HG02610 (cell line): ENCODE results near the gene ELOVL6.

Experiments
- ATAC-seq: cut with Tn5 transposase; IDR thresholded peaks from one replicate; pipeline ENCODE4 v1.9.1; 2021; ENCODE audit warnings: mild to moderate bottlenecking, moderate library complexity; ENCODE audit not compliant: unreplicated experiment

ELOVL6 gene

DNA sequence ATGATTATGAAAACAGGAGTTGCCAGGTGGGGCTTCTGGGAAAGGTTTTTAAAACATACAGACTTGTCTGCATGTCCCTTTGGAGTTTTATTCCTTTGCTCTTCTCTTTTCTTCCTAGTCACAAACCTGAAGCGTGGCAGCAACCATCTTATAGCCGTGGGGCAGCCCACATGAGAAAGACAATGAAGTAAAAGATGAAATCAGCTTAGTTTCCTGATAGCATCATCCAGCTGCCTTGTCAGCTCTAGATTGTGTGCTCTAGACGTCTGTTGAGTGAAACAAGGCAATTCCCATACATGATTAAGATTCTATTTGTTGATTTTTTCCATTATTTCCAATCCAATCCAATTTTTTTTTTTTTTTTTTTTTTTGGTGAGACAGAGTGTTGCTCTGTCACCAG is 68.9 kb downstream of the ELOVL6 start:
- no peak for ATAC-seq

DNA sequence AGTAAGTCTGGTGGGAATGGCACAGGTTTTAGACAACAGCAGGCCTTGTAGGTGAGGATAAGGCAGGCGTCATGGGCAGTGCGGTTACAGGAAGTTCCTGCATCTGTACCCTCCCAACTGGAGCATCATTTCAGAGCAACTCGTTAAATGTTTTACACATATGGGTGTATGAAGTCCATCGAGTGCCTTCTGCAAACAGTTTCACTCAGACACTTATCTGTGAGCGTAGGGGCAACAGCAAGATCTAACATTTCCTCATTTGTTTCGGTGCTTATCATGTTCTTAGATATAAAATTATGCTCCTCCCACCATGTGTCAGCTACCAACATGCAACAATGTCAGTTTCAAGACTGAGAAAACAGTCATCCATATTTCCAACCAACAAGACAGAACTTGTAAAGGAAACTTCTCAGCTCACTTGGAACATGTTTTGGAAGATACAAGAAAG is 69.9 kb downstream of the ELOVL6 start:
- ATAC-seq: no peak

DNA sequence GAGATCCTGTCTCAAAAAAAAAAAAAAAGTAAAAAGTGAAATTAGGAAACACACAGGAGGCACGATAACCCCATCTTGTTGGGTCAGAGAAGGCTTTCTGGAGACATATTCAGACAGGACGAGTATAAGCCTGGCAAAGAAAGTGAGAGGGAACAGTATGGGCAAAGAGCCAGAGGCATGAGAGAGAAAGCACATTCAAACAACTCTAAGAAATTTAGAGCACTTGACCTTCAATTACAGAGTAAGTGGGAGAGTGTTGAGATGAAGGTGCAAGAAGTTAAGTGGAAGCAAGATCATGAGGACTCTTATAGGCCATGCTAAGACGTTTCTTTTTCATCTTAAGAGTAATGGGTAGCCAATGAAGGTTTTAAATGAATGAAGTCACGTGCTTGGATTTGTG is 70.4 kb downstream of the ELOVL6 start:
- ATAC-seq: no peak

DNA sequence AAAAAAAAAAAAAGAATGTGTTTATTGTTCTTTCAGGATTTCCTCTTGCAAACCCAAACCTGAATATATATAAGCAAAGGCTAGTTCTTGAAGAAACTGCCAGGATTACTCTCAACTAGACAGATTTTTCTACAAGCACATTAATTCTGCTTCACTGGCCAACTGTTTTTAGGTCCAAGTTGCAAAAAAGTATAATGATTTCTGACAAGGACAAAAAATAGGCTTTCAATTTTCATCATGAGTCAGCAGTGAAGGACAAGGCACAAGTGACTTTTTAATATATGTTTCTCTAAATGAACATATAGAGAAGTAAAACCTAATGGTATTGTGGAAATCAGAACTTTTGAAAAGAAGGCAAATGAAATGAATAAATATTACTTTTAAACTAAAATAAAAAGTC is 73.7 kb downstream of the ELOVL6 start:
- peak; percentile 79 for ATAC-seq

DNA sequence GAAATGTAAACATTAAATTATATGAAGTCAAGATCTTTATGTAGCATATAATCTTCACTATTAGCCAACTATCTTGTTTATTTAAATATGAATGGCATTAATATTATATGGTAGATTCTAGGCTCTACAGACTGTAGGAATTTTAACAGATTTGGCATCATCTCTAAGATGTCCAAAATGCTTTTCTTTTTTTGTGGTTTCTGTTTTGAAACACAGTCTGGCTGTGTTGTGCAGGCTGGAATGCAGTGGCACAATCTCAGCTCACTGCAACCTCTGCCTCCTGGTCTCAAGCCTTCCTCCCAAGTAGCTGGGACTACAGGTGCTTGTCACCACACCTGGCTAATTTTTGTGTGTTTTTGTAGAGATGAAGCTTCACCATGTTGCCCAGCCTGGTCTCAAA is 76.2 kb downstream of the ELOVL6 start:
- ATAC-seq: no peak

DNA sequence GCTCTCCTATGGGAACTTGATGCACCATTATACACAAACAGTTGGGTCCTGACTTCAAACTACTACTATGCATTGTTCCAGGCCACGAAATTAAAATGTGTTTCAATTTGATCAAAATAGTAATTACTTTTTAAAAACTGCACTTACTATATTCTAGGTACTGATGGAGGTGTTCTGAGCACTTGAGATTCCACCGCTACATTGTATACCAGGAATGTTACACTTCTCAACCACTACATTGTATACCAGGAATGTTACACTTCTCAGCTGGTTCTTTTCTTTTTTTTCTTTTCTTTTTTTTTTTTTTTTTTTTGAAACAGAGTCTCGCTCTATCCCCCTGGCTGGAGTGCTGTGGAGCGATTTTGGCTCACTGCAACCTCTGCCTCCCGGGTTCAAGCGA is 77.9 kb downstream of the ELOVL6 start:
- no peak for ATAC-seq

DNA sequence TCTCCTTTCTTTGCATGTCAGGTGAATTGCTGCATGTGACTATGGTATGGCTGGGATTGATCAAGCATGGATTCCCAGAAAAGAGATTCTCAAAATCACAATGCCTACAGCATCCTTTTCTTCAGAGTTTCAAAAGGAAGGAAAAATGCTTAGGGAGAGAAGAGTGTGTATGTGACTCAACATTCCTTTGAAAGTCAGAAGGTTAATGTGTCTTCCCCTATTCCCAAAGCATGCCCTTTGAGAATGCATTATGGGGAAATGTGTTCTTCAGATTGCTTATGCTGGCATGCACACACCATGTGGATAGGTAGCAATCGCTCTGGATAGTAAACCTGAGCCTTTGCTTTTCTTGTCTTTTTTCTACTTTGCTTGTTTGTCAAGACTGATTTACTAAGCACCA is 78.5 kb downstream of the ELOVL6 start:
- ATAC-seq: no peak

DNA sequence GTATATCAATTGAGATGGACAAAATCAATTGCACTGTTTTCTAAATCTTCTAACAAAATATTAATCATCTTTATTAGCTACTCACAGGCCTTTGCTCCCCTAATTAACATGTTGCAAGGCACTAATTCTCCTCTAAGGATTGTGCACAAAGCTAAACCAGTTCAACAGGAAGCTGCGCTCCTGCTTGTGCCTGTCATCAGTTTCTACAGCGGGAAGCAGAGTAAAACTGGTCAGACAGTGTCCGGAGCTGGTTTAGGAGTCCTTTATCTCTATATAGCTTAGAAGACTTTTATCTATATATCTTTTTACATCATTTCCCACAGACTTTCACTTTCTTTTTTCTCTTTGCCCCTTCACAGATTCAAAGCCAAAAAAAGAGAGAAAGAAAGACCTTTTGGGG is 79.1 kb downstream of the ELOVL6 start:
- ATAC-seq: peak; percentile 76

DNA sequence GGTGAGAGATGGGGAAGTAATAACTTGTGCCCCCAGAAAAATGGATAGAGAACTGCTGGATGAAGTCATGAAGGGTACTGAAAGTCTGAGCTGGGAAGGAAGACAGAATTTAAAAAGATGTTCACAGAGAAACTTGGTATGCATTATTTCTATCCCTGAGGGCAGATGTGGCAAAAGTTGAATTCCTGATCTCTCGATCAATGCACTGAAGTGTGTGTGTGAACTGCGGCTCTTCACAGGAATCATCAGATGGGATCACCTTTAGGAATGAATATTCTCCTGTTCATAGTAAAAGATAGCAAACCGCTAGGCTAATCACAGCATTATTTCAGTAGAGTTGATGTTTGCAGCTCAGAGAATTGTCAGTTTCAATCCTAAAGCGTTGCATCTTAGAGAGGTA is 86.4 kb downstream of the ELOVL6 start:
- no peak for ATAC-seq

DNA sequence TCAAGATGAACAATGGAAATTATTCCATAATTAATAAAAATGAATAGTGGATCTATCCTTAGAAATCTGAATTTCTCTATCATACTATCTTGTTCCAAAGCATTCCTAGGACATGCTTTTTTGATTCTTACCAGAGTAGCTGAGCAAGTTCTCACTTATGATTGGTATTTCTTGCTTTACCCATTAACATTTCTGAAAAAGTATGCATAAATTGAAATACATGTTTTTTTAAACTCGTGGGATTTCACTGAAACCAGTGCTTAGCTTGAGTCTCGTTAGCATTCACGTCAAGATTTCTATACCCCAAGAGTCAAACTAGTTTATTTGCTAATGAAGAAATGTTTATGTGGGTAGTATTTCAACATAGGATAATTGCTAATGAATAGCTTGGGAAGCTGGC is 89.0 kb downstream of the ELOVL6 start:
- ATAC-seq: no peak

DNA sequence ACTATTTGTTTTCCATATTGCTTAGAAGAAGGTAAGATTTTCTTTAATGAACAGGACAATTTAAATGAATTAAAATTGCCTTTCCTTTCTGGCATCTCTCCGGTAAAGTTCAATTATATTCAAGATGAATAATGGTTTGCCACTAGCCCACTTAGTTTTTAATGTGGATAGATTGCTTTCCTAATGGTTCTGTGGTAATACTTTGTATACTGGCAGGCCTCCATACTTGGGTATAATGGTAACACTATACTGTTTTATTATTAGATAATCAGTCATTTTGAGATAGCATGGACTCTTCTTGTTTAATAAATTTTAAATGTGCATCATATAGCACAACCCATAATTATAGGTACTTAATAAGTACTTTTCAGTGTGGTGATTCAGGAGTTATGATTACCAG is 89.5 kb downstream of the ELOVL6 start:
- ATAC-seq: no peak

DNA sequence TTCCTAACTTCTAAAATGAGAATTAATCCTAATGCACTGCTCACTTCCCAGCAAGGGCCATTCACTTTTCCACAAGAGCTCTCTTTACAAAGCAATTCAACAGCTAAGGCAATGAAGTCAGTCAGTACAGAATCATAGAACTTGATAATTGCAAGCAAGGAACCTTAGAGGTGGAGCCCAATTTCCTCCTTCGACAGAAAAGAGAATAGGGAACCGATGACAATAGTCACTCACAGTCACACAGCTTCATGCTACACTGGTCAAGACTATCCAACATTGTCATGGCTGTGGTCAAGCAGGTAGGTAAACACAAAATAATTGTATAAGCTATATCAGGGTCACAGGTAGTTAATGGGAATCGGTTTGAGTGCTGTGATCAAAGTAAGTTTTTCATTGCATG is 90.0 kb downstream of the ELOVL6 start:
- peak; percentile 91 for ATAC-seq

DNA sequence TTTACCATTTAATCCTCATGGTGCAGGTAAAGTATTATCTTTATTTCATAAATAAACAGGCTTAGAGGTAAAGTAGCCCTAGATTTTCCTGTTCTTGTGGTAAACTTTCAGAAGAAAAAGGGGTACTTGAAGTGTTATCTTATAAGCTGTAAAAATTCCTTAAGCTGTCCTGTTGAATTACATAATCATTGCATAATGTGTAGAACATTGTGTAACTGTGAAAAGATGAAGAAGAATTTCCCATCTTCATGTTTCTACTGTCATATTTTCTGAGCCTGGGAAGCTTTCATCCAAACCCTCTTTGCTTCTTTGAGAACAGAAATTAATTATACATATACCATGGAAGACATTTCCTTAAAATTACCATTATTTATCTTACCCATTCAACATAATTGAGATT is 90.5 kb downstream of the ELOVL6 start:
- no peak for ATAC-seq

DNA sequence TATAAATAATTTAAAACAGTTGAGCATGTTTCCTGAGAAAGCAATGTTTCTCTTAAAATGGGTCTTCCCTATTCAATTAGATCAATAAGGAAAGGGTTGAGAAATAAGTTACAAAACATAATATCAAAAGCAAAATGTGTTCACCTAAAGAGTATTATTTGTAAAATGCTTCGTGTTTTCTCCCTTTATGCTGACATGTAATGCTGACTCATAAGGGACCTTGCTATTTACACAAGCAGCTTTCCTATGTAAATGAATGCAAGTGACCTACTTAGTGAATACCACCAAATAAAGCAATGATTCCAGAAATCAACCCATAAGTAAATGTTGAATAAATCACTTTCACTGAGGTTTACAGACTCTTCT is 91.5 kb downstream of the ELOVL6 start:
- ATAC-seq: peak; percentile 88

DNA sequence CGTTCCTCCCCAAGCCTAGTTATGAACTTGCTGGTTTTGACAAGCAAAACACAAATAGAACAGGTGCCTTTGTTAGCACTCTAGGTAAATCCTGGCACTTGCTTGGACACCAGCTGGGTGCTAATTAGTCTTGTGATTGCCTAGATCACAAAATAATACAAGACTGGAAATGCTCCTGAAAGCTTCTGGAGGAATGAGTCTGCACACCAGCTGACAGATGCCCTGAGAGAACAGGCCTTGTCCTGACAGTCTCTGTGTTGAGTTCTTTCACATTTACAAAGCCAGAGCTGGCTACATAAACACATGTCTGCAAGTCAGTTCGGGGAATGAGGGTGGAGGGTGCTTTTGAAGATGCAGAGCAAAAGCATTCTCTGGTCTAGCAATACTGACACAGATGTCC is 93.8 kb downstream of the ELOVL6 start:
- ATAC-seq: no peak

DNA sequence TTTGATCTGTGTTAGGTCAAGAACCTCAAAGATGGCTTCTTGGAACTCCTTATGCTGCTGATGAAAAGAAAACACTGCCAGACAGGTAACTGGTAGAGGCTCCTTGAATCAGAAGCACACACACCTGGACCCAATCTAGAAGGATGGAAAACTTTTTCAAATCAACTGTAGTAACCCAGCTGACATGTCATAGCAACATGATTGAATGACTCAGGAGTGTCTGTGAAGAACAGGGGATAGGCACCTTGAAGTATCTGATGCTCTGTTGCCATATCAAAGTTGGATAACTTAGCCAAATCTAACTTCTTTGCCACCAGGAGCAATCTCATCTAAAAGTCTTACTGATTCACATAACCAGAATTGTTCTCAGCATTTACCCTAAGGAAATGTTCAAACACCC is 98.8 kb downstream of the ELOVL6 start:
- ATAC-seq: no peak

DNA sequence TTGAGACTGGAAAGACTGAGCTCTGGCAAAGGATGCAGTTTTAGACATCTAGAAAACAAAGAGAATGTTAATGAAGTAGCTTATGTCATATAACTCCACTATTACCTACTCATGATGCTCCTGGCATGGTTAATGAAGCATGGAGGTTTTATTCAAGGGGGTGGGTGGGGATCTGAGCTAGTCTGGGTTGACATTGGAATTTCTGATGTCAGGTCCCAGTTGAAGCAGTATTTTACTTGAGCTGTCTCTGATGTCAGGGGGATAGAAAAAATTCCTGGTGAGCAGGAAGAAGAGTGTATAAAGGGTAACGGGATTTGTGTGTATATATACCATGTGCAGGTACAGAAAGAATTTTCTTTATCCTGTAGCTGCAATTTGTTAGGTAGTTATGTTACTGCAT is 102.0 kb downstream of the ELOVL6 start:
- no peak for ATAC-seq

DNA sequence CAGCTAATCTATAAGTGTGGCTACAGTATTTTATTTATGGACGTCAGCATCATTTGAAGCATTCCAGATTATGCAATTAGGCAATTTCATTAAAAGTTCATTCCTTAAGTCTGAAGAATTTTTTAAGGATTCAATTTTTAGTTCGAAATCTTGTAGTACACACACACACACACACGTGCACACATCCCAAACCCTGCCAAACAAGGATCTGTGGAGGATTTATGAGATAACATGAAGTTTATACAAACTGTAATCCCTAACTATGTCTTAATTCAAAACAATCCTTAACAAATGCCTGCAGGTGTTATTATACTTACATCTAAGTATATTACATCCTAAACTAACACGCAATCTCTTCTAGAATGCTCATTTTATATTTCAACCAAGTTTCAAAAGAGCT is 105.8 kb downstream of the ELOVL6 start:
- no peak for ATAC-seq

DNA sequence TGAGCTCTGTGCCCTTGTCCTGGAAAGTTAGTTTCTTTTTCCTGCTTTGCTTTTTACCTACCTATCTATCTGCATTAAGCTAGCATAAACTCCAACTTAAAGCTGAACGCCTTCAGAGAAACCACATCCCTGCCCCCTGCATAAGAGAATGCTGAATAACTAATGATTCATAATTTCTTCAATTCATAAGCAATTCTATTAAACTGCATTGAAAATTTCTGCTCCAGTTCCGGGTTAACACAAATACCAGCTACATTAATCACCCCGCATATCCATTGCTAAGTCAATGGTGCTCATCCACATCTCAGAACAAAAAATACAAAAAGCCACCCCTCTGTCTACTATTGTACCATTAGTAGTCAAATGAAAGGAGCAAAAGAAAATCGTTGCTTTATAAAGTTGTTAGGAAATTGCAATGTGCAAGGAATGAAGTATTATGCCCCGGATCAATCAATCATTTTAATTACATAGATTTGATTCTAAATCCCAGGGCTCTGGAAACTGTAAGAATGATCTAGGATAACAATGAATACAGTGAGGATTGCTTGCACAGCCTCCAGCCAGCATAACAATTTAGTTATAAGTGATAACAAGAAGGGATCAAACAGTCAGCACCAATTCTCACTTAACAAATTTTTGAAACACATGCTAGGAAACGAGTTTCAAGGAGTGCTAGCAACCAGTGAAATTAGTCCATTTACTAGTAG is 106.8 kb downstream of the ELOVL6 start:
- ATAC-seq: no peak

DNA sequence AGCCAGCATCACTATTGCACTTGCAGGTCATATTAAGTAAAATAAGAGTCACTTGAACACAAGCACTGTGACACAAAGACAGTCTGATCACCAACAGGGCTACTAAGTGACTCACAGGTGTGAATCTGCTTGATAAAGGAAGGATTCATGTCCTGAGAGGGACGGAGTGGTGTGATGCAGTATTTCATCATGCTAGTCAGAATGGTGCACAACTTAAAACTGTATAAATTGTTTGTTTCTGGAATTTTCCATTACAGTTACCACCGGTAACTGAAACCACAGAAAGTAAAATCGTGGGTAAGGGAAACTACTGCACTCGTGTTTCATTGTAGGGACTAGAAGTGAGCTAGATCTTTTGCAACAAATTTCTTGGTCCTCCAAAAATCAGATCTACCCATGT is 109.7 kb downstream of the ELOVL6 start:
- ATAC-seq: peak; percentile 79

DNA sequence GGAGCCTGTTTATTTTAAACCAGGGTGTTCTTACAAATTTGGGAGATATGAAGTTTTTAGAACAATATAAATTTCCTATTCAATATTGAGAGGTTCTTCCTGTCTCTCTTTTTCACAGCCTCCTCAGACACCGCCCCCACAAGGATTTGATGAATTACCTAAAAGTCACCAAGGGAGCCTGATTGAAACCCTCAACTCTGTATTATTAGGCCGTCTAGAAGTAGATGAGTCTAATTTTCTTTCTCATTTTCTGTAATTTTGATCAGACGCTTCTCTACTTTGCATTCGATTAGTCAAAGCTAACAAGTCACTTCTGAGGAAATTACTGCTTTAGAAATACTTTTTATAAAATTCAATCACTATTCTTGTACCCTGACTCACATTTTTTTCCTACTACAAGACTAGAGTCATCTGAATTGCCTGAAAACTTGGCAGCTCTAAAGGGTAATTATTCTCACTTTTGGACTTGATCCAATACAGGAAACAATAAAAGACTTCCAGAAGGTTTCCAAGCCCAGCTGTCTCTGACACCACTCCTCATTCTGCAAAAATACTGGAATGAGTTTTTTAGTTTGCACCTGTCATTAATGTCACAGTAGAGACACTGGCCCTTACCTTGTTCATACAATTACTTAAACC is 111.2 kb downstream of the ELOVL6 start:
- no peak for ATAC-seq

DNA sequence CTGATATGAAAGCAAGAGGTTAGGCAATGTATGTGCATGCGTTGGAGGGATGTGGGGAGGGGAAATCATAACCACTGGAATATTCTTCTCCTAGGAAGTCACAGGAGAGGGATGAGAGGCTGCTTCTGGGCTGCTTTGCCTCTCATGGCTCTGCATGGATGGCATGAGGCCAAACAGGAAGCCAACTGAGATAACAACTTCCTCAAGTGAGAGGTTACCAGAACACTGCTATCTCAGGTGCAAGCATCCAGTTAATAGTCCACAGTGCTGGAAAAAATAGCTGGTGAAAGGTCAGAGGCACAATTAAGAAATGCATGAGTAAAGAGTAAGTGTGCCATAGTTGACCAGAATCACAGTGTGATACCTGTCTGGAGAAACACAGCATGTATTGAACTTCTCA is 113.3 kb downstream of the ELOVL6 start:
- no peak for ATAC-seq

DNA sequence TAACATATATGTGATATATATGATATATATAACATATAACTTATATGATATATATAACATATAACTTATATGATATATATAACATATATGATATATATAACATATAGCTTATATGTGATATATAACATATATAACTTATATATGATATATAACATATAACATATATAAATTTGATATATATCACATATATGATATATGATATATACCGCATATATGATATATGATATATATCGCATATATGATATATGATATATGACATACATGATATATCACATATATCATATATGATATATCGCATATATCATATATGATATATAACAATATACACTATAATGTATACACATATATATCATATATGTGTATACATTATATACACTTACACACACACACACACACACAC is 114.3 kb downstream of the ELOVL6 start:
- no peak for ATAC-seq
